AG09319 (cell line): ENCODE measurements around the gene HOXA5.

Experiments used
- DNase-seq: peaks from one replicate; pipeline ENCODE4 v3.0.0-alpha.2; 2010; ENCODE audit warnings: low read depth; ENCODE audit errors: extremely low read depth
- TF ChIP-seq, protein P1 (sequence below): IDR thresholded peaks from 2 replicates; pipeline ENCODE4 v1.5.1; 2011; ENCODE audit warnings: low read depth, mild to moderate bottlenecking, inconsistent platforms, low read length, moderate library complexity

The HOXA5 gene

DNA sequence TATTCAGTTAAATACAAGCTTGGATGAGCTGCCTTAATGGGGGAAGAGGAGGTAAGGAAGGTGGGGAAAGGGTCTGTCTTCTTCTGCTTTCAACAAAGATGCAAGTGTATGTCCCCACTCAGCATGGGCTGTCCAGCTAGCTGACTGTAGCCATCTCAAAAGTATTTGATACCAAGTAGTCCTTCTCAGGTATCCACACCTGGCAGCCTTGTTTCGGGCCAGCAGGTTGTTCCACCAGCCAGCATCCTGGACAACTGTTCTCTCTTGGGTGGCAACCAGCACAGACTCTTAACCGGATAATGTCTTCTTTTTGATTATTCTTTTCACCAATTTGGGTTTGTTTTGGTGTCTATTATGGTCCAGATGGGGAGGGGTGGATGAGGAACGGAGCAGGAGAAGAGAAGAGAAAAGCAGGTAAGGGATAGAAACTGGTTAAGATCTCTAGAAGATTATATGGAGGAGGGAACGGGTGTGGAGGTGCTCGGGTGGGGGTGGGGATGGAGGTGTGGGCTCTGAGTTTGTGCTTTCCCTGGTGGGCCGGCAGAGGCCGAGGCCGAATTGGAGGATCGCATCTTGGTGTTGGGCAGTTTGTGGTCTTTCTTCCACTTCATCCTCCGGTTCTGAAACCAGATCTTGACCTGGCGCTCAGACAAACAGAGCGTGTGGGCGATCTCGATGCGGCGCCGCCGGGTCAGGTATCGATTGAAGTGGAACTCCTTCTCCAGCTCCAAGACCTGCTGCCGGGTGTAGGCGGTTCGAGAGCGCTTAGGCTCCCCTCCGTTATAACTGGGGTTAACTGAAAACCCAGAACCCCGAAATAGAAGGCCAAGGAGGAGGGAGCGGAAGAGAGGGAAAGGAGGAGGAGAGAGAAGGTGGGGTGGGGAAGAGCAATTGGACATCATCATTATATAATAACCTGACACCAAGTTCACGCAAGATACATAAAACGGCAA lies 14.4 kb downstream of the HOXA5 start:
- TF ChIP-seq, protein P1, sequence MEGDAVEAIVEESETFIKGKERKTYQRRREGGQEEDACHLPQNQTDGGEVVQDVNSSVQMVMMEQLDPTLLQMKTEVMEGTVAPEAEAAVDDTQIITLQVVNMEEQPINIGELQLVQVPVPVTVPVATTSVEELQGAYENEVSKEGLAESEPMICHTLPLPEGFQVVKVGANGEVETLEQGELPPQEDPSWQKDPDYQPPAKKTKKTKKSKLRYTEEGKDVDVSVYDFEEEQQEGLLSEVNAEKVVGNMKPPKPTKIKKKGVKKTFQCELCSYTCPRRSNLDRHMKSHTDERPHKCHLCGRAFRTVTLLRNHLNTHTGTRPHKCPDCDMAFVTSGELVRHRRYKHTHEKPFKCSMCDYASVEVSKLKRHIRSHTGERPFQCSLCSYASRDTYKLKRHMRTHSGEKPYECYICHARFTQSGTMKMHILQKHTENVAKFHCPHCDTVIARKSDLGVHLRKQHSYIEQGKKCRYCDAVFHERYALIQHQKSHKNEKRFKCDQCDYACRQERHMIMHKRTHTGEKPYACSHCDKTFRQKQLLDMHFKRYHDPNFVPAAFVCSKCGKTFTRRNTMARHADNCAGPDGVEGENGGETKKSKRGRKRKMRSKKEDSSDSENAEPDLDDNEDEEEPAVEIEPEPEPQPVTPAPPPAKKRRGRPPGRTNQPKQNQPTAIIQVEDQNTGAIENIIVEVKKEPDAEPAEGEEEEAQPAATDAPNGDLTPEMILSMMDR, result no peak
- no peak for DNase-seq

DNA sequence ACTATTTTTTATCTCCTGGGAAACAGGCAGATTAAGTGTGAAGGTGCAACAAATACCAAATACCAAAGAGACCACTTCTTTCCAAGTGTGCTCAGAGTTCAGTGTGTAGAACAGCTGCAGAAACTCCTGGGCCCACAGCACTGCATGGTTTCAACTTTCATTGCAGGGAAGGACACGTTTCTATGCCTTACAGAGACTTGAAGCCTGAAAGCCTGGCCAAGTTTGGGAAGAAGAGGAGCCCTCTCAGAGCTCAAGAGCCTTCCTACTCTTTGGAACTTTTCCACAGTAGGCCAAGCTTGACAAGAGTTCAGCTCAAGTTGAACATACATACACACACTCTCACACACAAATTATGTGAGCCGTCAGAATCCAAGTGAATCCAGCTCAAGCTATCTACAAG lies 15.4 kb downstream of the HOXA5 start:
- DNase-seq, result no peak
- TF ChIP-seq, protein P1, result no peak

DNA sequence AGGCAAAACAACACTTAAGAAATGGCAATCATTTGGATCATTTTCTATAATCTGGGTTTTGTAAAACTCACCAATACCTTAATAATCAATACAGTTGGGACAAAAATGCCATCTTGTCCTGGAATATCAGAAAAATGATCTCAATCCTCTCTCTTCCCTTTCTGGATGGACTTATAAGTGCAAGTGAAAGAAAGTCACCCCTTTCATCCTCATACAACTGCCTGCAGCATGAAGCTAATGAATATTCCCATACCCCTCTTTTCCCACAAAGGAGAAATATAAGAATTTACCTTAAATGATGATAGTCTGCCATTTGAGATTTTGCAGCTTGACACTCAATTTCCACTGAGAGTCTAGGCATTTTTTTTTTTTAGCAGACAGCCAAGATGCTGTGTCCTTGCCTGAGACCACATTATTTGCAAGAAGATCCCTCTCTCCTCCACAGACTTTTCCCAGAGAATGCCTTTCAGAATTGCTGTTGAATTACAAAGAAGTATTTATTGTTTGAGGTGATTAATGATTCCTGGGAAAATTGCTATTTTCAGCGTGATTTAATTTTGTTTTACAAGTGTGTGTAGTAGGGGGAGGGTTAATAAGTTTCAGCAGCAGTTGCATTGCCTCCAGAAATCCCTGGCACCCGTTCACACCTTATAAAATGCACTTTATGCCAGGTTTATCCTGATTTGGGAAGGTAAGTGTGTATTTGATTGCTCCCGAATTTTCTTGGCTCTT lies 16.7 kb downstream of the HOXA5 start:
- TF ChIP-seq, protein P1, result no peak
- DNase-seq, result no peak

DNA sequence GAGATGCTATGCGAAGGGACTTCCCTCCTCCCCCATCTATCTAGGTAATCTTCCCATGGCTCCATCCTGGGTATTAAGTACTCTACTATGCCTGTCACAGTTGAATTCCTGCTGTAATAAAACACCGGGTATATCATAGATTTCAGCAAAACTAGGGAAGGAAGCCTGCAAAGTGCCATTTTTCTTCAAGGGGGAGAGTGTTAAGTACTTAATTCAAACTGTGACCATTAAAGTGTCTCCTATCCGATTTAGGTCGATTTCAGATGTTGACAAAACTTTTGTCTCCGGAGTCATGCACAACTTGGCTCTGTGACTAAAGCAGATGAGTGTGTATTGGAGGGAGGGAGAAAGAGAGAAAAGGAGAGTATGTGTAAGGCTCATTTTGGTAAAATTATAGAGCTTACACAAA lies 17.5 kb downstream of the HOXA5 start:
- no peak for DNase-seq
- TF ChIP-seq, protein P1, result no peak

DNA sequence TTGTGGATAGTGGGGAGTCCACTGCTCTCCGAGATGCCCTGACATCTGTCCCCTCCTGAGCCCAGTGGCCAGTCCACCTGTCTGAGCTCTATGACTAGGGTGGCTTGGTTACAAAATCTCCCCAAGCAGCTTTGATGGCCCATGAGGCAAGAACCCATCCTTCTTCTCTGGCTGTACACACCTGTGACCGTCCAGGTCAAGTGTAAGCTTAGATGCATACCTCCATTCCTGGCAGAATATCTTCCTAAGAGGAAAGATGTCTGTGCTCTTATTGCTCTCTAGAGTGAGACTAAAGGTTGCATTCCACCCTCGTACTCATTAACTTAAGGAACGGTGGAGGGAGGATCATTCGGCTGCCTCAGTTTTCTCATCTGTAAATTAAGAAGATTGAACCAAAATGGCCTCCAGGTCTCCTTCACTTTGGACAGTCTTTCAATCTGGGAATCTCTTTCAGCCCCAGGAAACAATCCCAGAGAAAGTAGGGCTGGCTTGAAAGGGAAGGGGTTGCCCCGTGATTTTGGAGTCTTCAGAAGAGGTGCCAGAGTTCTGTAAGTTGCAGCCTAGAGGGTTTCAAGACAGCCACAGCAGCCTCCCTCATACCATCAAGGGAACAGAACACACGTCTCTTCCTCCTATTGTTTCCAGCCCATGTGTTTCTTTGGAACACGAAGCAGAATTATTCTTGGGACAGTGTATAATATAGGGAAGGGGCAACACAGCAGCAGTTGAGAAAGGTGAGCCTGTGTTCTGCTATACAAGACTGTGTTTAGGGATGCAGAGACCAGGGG lies 18.4 kb downstream of the HOXA5 start:
- TF ChIP-seq, protein P1, result no peak
- no peak for DNase-seq

DNA sequence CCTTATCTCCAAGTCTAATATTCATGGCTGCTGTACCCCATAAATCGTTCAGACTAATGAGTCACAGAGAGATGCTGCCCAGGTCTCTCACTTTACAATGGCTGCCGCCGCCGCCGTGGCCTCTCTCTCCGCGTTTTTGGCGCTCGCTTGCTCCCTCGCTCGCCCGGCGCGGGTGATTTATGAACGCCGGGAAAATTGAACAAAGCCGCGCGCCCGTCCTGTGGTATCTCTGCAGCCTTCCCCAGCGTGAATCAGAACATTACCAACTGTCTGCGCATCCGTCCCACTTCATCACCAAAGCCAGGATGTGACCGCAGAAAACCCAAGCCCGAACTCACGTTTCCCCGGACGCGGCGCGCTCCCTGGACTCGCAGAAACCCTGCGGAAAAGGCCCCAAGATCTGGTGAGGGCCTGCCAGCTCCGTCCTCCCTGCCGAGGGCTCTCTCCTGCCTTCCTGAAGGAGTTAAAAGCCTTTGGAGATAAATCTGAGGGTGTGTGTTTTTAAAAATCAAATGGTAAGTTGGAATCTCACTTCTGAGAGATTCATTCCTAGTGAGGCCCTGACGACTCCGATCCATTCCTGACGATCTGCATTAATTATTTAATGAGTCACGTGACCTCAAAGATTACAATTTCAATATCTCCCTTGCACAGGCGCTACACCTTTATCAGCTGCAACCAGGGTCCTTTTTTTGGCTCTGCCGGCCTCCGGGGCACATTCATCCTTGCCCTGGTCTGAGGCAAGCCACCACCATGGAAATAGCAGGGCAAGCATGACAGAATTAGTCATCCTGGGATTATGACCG lies 19.2 kb downstream of the HOXA5 start:
- no peak for DNase-seq
- TF ChIP-seq, protein P1, result no peak
